Endometrium (tissue), 2 donors: ENCODE results near the gene SPEF1.

ENCODE experiments used
- FAIRE-seq: peaks from 2 replicates; lab custom pipeline; 2012; peaks lifted over from hg19 to GRCh38; lab: Jason Lieb, UNC
- donor health status: control.
- donor health status: control.

SPEF1 gene

GRCh38 chr20:3787324-3788014 lies 6.2 kb upstream of the SPEF1 start:
- no peak for FAIRE-seq

GRCh38 chr20:3786665-3787323 lies 5.5 kb upstream of the SPEF1 start, which contains the start of gene CENPB:
CENPB (minus strand) TSS chr20:3786740; CDS start chr20:3786483, 257 bp downstream.
- no peak for FAIRE-seq

DNA sequence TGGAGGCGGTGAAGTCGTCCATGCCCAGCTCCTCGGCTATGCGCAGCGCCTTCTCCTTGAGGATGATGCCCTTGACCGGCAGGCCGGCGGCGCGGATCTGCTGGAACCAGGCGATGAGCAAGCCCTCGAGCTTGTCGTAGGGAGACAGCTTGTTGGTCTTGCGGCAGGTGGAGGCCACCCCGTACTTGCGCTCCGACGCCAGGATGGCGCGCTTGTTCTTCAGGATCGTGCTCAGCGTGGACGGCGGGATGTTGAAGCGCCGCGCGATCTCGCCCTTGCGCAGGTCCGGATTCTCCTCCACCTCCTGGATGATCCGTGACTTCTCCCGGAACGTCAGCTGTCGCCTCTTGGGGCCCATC lies 4.9 kb upstream of the SPEF1 start:
- FAIRE-seq, result no peak

- FAIRE-seq, result no peak
These were observed 4.2 kb upstream of the SPEF1 start for GRCh38 chr20:3785240-3786125.

DNA sequence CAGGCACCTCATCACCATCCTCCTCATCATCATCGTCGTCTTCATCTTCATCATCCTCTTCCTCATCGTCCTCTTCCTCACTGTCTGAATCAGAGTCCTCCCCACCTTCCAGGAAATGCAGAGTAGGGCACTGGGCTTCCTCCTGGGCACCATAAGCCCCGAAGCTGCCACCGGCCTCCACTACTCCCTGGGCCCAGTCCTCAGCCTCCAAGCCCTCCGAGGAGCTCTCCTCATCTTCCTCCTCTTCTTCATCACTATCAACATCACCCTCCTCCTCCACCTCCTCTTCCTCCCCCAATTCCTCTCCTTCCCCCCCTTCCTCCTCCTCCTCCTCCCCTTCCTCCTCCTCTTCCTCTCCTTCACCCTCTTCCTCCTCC lies 3.6 kb upstream of the SPEF1 start:
- FAIRE-seq, result no peak

DNA sequence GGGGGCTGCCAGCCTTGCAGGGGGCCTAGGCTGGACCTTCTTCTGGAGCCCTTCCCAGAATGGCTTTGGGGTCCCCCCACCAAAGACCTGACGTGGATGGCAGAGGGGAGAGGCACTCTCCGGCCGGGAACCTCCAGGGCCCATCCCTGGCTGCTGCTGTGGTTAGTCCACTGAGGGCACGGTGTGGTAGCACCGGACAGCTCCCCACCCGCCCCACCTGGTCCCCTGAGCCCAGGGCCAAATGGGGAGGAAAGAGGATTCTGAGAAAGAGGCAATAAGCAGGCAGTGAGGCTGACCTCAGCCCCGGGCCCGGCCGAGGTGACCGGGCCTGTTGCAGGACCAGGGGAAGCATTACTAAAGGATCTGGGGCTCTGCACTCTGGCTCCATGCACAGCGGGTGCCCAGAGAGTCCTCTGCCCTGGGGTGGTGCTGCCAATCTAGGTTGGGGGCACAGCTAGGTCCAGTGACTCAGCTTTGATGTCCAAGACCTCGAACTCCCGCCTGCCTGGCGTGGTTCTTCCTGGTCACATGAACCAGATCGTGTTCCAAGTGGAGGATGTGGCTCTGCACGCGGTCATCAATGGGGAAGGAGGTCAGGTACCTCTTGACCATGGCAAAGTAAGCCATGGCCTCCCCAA lies 3.1 kb upstream of the SPEF1 start:
- no peak for FAIRE-seq

GRCh38 chr20:3783511-3784195 lies 2.4 kb upstream of the SPEF1 start:
- no peak for FAIRE-seq

GRCh38 chr20:3783068-3783489 lies 1.8 kb upstream of the SPEF1 start:
- FAIRE-seq, result no peak

- no peak for FAIRE-seq
These were observed 1.3 kb upstream of the SPEF1 start for GRCh38 chr20:3782597-3782996.

DNA sequence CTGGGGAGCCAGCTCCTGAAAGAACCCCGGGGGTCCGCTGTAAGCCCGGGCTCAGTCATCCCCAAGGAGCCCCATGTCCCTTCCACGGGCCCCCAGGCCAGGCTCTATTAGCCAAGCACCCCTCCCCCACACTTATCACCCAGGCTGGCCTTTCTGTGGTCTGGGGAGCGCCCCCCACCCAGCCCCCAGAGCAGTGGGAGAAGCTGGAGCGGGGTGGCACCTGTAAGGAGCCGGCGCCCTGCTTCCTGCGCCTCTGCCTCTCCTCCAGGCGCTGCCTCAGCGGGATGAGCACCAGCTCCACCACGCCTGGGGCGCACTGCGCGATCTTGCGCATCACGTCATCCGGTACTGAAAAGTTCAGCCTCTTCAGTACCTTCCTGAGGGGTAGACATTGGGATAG lies 2.3 kb downstream of the SPEF1 start:
- no peak for FAIRE-seq

DNA sequence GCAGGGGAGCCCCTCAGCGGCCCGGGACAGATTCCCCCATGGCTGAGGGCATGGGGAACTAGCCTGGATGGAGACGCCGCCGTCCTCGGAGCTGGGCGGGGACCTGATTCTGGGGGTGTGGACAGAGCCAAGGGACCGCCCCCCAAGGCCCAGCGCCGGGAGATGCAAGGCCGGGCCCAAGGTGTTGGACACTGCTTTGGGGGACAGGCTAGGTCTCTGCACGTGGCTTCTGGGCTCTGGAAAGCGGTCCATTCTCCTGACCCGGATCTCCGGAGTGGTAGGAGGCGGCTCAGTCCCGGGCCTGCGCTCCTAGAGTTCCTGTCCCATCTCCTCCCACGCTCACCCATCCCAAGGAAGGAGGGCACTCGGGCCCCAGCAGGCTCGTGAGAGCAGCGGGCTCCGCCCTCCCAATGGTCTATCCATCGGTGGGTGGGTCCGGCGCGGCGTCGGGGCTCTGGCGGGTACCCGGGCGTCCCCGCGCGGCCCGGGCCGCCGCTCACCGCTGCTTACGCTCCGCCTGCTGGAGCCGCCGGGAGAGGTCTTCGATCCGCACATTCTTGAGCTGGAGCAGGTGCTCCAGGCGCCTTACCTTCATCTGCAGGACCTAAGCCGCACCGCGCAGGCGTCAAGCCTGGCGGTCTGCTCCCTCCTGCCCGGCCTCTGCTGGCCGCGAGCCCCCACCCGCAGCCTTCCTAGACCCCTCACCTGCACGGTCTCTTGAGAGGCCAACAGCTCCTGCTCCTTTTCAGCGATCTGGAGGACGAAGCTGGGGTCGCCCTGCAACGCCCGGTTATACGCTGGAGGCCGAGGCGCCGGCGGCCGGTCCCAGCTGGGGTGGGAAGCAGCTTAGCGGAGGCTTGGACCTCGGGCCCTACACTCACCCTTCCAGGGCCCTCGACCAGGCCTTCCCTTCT lies 3.3 kb downstream of the SPEF1 start:
- FAIRE-seq, result no peak

GRCh38 chr20:3777381-3777715 lies 3.9 kb downstream of the SPEF1 start:
- no peak for FAIRE-seq

DNA sequence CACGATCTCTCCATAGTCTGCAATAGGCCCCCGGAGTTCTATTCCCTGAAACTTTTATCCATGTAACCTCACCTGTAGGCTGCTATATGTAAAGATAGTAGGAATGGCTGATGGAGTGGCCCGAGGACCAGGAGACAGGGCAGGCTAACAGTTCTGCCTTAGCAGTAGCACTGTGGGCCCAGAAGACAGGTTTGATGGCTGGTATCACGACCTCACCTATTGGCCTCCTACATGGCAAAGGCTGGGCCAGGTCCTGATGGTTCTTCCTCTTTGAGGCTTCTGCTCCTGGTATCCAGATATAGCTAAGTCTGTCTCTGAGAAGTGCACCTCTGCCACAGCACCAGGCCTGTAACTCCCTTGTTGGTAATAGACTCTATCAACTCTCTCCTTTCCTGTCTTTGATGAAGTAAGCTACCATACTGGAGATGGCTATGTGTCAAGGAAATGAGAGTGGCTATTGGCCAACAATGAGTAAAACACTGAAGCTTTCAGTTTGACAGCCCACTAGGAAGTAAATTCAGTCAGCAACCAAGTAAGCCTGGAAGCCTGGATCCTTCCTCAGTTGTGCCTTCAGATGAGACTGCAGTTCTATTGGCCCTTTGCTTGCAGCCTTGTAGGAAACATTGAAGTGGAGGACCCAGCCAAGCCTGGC lies 5.7 kb downstream of the SPEF1 start:
- FAIRE-seq, result no peak

DNA sequence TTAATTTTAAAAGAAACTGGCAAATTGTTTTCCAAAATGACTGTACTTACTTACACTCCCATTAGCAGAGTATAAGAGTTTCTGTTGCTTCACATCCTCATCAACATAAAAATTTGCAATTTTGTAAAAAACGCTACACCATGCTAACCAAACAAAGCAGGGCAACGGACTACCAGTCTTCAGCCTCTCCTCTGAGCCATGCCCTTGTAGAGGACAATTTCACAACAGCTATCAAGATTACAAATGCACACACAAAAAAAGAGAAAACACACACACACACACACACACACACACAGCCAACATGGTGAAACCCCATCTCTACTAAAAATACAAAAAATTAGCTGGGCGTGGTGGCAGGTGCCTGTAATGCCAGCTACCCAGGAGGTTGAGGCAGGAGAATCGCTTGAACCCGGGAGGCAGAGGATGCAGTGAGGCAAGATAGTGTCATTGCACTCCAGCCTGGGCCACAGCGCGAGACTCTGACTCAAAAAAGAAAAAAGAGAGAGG lies 9.6 kb downstream of the SPEF1 start:
- FAIRE-seq, result no peak

- FAIRE-seq, result peak; percentile 35
These were observed 12.7 kb downstream of the SPEF1 start for GRCh38 chr20:3768342-3769130.

- FAIRE-seq, result peak; percentile 98
These were observed 13.6 kb downstream of the SPEF1 start, which contains the start of gene ADISSP for GRCh38 chr20:3767427-3768341. ADISSP (minus strand) TSS chr20:3767753; CDS start chr20:3760100, 7,653 bp downstream.

DNA sequence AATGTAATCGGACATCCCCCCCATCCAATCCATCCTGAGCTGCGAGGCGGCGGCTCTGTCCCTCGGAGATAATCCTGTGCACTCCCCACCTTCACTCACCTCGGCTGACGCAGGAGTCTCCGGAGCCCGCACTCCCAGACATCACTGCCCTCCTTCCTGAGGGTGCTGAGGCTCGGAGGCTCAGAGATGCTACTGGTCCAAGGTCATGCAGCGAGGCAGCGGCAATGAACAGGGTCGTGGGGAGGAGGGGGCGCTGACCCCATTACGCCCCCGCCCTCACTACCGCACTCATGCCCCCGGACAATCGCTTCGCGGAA lies 14.2 kb downstream of the SPEF1 start:
- FAIRE-seq, result no peak

DNA sequence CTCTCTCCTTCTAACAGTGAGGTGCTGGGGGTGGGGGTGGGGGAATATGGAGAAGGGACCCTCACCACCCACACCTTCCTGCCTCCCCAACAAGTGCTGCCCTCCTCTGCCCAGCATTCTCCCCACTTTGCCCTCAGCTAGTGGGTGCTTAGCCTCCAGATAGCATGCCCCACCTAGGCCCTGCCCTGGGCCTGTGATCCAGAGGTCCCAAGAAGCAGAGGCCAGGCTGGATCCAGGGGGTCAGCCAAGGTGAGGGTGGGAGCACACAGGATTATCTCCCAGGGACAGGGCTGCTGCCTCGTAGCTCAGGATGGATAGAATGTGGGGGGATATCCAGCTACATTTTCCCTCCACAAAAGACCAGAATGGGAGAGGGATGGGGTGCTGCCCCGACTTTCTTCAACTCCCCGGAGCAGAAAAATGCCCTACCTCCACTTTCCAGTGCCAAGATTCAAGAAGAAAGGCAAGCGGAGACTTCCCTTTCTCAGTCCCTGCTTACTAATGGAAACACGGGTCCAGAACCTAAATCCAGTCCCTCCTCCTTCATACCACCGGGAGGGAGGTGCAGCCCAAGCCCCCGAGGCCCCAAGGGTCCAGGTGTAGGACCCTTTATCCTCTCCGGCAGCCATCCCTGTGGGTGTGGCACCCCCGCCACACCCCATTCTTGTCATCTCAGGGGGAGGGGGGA lies 14.7 kb downstream of the SPEF1 start:
- no peak for FAIRE-seq
